ENCODE measurements around the gene HOXB3.
A peak's percentile ranks its signal among the peaks of the same experiment; 100 is the strongest.

Gene HOXB3

DNA sequence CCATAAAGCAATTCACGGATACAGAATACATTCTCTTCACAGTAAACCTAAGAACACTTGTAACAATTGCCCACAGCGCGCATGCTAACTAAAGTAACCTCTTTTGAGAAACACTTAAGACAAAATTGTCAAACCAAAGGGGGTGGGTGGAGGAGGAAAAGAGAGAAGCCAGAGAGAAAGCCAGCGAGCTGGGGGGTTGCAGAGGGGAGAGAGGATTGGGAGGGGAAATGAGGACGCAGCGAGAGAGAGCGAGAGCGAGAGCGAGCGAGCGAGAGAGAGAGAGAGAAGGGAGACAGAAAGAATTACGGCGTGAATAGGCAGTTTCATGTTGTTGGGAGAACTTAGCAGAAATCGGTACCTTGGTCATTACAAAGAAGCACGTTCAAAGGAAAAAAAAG lies 22.4 kb upstream of the HOXB3 start:
- no peak for DNase-seq (ENCODE audit: low spot score)

- DNase-seq (ENCODE audit: low spot score), result no peak
These were observed 21.8 kb upstream of the HOXB3 start for GRCh38 chr17:48611681-48612455.

DNA sequence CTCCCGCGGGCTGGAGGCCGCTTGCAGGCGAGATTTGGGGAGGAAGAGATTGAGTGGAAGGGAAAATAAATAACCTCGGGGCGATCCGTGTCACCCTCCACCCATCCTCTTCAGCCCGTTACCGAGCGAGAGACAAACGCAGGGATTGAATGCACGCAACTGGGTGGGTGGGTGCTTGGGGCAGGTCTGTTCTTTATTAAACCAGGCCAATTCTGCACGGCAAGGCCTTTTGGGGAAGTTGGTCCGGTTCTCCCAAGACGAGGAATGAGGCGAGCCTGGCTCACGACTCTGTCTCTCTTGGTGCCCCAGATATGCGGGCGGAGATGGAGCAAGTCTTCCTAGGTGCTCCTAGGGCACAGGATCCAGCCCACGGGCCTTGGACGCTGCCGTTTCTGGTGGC lies 21.2 kb upstream of the HOXB3 start:
- peak; percentile 48 for DNase-seq (ENCODE audit: low spot score)

GRCh38 chr17:48610282-48611211 lies 20.5 kb upstream of the HOXB3 start, which contains the start of gene HOXB7:
TSS of gene HOXB7 (minus strand) at chr17:48611017. CDS start at chr17:48610918, 99 bp downstream.
- peak; percentile 85 for DNase-seq (ENCODE audit: low spot score)

GRCh38 chr17:48609759-48610281 lies 19.8 kb upstream of the HOXB3 start:
- DNase-seq (ENCODE audit: low spot score), result no peak

- no peak for DNase-seq (ENCODE audit: low spot score)
These were observed 19.0 kb upstream of the HOXB3 start for GRCh38 chr17:48609033-48609432.

- DNase-seq (ENCODE audit: low spot score), result no peak
These were observed 18.4 kb upstream of the HOXB3 start for GRCh38 chr17:48608494-48608834.

DNA sequence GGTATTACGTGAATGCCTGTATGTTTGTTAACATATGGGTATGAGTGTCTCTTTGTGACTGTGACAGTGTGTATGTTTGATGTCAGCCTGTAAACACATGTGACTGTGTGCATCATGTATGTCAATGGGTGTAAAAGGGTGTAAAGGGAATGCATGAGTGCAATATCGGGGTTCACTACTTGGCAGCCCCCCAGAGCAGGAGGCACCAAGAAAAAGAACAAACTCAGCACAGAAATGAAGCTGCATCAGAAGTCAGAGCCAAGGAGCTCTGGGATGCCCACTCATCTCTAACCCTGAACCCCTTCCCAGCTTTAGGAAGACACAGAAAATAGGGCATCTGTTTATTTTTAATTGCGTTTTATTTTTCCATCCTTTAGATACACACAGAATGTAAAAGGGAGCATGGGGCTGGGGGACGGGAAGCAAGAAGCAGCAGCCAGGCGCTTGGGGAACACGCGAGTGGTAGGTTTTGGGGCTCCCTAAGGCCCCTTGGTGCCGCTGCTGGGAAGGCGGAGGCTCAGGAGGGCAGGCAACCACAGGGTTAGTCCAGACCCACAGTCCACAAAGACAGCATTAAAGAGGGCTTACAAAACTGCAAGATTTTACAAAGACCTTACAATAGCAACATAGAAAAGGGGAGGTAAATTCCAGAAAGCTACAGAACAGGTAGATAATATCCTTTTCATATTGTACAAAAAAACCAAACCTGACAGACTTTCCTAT lies 17.0 kb upstream of the HOXB3 start:
- no peak for DNase-seq (ENCODE audit: low spot score)

GRCh38 chr17:48605991-48606891 lies 16.2 kb upstream of the HOXB3 start:
- no peak for DNase-seq (ENCODE audit: low spot score)

DNA sequence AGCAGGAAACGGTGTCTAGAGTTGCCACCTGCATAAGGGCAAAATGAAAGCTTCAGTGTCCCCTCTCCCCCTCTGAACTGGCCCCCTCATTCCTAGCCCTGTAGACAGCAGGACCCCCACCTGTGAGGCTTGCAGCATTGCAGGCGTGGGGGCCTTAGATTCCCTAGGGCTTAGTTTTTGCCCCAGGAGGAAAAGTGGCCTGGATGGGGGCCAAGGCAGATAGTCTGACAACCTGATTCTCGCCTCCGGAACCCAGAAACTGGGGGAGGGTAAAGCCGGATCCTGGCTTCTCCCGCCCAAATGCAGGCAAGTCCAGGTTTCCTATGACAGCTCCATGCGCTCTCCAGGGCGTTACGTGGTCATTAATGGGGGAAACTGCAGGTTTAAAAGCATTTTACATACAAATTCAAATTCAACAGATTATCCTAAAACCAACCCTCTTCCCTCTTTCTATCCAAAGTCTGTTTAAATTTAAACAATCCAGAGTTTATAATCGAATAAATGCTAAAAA lies 15.4 kb upstream of the HOXB3 start:
- DNase-seq (ENCODE audit: low spot score), result no peak

- no peak for DNase-seq (ENCODE audit: low spot score)
These were observed 14.8 kb upstream of the HOXB3 start, which contains the start of gene HOXB6 for GRCh38 chr17:48604770-48605329. TSS of gene HOXB6 (minus strand) at chr17:48604986. CDS start at chr17:48598150, 6,836 bp downstream.

GRCh38 chr17:48603959-48604769 lies 14.1 kb upstream of the HOXB3 start:
- DNase-seq (ENCODE audit: low spot score), result no peak

- no peak for DNase-seq (ENCODE audit: low spot score)
These were observed 11.7 kb upstream of the HOXB3 start for GRCh38 chr17:48601539-48602425.

GRCh38 chr17:48601207-48601538 lies 11.1 kb upstream of the HOXB3 start:
- no peak for DNase-seq (ENCODE audit: low spot score)

- no peak for DNase-seq (ENCODE audit: low spot score)
These were observed 10.4 kb upstream of the HOXB3 start for GRCh38 chr17:48600244-48601098.

DNA sequence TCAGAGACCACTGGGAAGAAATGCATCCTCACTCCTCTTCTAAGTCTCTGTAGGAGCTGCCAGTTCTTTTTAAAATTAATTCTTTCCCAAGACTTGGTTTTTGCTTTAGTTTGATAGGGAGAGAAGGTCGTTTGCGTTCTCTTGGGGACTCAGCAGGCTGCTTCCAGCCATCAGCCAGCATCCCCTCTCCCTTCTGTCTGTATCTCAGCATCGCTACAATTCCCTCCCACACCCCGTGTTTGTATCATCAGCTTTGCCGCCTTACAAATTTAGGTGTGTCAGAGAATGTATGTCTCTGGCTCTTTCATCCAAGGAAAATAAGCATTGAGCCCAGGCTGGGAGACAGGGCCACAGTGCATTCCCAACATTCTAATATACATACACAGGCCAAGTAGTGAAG lies 9.3 kb upstream of the HOXB3 start:
- DNase-seq (ENCODE audit: low spot score), result no peak

- DNase-seq (ENCODE audit: low spot score), result no peak
These were observed 8.7 kb upstream of the HOXB3 start for GRCh38 chr17:48598736-48599135.
